DND-41 (cell line): Measurements from ENCODE around the gene ANKRD40.

Experiments used
- EZH2 ChIP-seq: IDR thresholded peaks from 3 replicates; pipeline ENCODE4 v1.6.1; 2012; ENCODE audit warnings: borderline replicate concordance, low read depth, mild to moderate bottlenecking, moderate library complexity, low read length, inconsistent platforms; ENCODE audit not compliant: severe bottlenecking
- TF ChIP-seq, protein P1 (sequence below): IDR thresholded peaks from 2 replicates; pipeline ENCODE4 v1.5.1; 2012; ENCODE audit warnings: borderline replicate concordance, low read length, moderate library complexity, mild to moderate bottlenecking; ENCODE audit not compliant: poor library complexity, severe bottlenecking; ENCODE audit errors: extremely low read depth

- TF ChIP-seq, protein P1, sequence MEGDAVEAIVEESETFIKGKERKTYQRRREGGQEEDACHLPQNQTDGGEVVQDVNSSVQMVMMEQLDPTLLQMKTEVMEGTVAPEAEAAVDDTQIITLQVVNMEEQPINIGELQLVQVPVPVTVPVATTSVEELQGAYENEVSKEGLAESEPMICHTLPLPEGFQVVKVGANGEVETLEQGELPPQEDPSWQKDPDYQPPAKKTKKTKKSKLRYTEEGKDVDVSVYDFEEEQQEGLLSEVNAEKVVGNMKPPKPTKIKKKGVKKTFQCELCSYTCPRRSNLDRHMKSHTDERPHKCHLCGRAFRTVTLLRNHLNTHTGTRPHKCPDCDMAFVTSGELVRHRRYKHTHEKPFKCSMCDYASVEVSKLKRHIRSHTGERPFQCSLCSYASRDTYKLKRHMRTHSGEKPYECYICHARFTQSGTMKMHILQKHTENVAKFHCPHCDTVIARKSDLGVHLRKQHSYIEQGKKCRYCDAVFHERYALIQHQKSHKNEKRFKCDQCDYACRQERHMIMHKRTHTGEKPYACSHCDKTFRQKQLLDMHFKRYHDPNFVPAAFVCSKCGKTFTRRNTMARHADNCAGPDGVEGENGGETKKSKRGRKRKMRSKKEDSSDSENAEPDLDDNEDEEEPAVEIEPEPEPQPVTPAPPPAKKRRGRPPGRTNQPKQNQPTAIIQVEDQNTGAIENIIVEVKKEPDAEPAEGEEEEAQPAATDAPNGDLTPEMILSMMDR: no peak
- TF ChIP-seq EZH2: no peak
Measured at GRCh38 chr17:50657054-50657453, 50.7 kb downstream of the ANKRD40 start.
